ENCODE measurements around the gene TENM4.

TENM4 gene

DNA sequence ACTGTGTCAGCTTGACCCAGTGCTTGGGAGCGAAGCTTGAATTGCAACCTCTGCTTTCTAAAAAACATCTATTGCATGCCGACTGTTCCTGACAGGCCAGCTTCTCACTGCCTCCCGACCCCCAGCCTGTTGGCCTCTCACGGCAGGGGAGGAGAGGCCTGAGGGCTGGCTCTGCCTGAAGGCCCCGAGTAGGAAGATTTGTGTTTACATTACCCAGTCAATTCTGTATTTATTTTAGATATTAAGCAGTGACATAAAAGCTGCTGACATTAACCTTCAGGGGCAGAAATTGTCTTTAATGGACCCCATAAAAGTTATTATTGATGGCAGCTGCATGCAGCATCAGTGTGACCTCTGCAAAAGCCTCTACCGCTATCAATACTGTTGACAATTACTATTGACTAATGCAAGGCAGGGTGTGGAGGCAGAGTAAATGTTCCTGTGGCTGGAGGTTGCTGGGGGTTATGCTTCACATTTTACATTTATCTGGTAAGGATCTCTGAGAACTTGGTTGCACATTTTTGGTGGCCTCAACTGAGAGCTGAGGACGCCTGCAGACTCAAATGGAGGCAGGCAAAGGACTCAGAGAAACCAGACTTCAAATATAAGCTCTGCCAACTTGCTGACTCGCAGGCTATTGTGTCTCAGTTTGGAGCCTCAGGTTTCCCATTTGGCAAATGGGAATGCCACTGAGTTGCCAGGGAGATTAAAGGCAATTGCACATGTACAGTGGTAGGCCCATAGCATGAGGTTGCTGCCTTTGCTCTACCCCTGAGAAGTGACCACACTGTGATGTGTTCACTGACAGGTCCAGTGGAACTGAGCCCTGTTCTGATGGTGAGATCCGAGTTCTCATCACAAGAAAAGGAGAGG, 380.5 kb downstream of the TENM4 start:
- peak; percentile 72 for DNase-seq (ENCODE audit: low read depth, low spot score)

DNA sequence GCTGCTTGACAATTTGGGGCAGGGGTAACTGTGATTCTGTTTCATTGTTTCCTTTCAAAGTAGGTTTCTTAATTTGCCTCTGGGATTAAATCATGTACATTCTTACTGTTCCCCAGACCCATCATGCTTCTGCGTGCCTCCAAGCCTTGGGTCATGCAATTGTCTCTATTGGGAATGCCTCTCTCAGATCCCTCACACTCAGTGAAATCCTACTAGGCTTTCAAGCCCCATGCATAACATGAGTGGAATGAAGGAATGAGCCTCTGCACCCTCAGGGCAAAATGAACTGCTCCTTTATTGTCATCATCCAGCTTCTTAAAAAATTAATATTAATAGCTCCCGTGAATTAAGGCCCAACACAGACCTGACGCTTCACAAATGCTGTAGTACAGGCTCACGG, 381.7 kb downstream of the TENM4 start:
- no peak for DNase-seq (ENCODE audit: low read depth, low spot score)

DNA sequence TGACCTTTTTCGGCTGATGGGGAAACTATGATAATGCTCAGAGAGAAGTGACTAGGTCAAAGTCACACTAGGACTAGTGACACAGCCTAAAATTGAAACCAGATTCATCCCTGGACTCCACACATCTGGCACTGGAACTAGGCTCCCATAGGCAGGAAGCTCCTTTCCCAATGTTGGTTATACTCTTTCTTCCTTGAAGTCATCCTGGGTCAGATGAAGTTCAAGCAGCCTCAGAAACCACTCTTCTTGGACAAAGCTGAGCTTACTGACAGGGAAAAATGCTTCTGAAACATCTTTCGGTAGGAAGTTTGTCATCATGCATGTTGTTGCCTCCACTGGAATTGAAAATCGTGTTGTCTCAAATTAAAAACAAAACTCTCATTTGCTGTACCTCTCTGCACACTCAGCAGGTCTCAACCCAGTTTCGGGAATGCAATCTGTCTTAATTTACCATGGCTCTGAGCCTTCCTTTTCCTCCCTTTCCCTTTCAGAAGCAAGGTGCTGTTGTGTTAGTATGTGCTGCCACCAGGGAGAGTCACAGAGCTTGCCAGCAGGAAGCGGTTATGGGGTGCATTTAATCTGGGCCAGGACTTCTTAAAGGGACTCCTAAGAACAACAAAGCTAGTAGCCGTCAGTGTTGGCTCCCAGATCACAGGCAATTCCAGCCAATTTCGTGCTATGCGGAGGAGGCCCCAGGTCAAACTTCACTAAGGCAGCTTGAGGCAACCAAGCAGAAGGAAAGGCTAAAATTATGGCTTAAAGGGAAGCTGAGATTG, 384.8 kb downstream of the TENM4 start:
- no peak for DNase-seq (ENCODE audit: low read depth, low spot score)

DNA sequence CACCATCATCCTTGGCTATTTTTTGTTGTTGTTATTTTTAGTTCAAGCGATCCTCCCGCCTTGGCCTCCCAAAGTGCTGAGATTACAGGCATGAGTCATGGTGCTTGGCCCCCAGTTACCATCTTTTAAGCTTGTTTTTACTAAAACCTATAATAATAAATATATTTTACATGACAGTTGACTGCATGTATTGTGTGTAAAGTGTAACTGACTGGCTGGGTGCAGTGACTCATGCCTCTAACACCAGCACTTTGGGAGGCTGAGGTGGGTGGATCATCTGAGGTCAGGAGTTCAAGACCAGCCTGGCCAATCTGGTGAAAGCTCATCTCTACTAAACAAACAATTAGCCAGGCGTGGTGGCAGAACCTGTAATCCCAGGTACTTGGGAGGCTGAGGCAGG, 386.2 kb downstream of the TENM4 start:
- DNase-seq (ENCODE audit: low read depth, low spot score) = no peak

DNA sequence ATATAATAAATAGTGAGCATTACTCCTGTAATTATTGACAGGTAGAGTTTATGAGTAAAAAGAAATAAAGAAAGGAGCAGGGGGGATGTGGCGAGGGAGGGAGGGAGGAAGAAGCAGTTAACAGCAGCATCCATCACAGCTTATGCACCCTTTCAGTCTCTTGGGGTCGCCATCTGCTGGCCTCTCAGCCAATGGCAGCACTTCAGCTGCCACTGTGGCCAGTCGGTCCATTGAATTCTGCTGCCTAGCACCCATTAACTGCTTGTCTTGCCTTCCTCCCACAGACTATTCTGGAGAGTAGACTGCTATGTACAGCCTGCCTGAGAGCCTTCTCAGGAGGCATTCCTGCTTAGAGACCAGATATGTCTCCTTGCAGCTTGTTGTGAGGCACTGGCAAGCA, 388.3 kb downstream of the TENM4 start:
- no peak for DNase-seq (ENCODE audit: low read depth, low spot score)

DNA sequence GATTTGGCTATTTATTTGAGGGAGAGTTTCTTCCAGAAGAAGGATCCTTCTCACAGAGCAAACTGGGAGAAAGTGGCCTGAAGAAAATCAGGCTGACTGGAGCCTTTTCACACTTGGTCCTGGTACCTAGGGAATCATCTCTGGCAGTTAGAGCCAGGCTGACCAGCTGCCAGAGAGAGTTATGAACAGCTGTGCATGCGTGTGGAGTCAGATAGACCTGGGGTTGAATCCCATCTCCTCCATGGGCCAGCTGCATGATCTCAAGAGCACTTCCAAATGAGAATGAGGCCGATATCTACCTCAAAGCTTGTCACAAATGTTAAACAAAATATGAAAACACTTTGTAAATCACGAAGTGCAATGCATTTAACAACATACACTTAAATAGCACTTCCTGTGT, 390.0 kb downstream of the TENM4 start:
- no peak for DNase-seq (ENCODE audit: low read depth, low spot score)

DNA sequence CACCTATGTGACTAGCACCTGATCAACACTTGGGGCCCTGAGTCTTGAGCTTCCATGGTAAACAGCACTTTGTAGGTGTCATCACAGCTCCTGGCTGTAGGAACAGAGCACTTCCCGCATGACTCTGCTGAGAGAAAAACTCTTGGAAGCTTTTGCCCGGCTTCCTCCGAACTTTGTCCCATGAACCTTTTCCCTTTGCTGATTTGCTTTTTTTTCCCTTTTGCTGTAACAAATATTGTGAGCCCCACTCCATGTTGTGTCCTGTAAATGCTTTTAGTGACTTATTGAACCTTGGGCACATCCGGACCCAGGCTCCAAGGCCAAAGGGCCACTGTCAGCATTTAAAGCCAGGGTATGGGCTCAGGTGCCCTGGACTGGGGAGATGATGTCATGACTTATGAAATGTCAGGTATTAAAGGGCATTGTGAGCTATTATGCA, 391.1 kb downstream of the TENM4 start:
- DNase-seq (ENCODE audit: low read depth, low spot score) = no peak

DNA sequence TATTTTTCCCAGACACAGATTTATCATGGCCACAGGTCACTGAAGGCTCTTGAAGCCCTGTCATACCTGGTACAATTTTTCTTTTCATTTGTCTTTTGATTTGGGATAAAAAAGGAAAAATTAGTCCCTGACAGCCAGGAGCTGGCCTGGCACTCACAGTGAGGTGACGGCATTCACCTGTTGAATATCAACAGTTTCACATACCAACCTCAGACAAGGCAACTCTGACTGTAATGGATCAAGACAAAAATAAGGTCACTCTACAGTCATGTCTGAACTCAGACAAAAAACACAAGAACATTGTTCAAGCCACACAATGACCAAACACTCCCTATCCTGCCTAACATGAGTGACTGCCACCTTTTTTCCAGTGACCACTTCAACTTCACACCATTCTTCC, 392.9 kb downstream of the TENM4 start:
- no peak for DNase-seq (ENCODE audit: low read depth, low spot score)

DNA sequence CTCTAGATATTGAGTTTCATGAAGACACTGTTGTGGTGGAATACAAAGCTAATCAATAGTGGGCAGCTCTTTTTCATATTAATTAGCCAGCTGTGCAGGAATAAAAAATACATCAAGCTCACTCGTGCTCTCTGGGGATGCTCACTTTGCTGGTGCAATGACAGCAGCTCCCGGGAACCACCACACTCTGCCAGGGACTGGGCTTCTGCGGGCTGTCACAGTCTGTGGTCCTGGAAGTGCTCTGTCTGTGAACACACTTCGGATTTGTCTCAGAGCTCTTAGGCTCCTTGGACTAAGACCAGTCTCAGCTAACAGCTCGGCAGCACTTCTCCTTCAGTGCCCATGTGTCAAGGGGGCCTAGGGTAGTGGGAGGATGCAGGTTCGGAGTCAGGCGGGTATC, 393.5 kb downstream of the TENM4 start:
- DNase-seq (ENCODE audit: low read depth, low spot score) = no peak

DNA sequence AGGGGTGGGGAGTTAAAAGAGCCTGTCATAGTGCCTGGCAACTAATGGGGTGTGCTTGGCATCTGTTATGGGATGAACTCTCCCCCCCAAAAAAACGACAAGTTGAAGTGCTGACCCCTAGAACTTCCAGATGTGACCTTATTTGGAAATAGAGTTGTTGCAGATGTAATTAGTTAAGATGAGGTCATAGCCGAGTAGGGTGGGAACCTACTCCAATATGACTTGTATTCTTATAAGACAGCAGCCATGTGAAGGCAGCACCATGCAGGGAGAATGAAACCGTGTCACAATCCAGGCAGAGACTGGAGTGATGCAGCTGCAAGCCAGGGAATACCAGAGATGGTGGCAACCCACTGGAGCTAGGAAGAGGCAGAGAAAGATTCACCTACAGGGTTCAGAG, 394.5 kb downstream of the TENM4 start:
- no peak for DNase-seq (ENCODE audit: low read depth, low spot score)

DNA sequence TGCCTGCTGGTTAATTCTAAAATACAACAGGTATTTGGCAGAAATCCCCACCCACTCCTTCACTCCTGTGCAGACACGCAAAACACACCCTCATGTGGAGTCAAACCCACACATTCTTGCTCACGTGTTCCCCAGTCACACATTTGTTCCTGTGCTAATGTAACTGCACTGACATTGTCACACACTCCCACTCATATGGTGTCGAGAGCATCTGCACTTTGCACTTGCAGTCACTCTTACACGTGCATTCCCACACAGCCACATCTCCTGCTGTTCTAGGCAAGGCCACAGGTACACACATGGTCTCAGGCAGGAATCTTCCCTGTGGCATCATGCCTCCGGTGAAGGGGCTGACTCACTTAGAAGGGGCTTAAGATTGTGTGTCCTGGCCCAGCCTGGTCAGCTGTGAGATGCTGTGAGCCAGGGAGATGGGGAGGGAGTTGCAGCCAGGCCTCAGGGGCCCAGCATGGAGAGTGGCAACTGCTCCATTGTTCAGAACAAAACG, 395.0 kb downstream of the TENM4 start:
- DNase-seq (ENCODE audit: low read depth, low spot score) = peak; percentile 51

DNA sequence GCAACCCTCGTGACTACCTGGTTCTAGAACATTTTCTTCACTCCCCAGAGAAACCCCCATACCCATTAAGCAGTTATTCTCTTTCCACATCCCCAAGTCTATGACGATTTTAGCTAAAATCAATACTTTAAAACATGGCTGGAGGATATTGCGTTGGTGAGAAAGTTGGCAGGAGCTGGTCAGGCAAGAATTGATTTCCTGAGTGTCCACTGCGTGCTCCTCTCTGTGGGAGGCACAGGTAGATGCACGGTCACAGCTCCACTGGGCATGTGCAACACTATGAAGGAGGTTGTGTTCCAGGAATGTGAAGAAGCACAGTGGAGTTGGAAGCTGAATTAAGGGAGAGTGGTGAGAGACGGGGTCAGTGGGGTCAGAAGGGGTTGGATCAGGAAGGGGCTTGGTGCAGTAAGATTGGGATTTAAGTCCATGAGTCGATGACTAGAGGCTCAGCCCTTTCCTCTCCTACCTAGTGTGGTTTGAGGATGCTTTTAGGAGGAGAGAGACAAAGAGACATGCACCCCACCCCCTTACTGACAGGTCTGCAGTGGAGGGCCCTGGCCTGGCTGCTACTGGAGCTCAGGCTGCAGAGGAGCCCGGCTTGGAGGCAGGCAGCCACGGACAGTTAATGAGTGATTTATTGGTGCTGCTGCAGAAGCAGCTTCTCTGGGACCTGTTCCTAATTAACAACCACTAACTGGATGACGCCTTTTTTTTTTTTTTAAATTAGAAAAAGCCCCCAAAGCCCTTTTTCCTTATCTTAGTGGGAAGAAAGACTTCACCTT, 395.6 kb downstream of the TENM4 start:
- peak; percentile 44 for DNase-seq (ENCODE audit: low read depth, low spot score)

DNA sequence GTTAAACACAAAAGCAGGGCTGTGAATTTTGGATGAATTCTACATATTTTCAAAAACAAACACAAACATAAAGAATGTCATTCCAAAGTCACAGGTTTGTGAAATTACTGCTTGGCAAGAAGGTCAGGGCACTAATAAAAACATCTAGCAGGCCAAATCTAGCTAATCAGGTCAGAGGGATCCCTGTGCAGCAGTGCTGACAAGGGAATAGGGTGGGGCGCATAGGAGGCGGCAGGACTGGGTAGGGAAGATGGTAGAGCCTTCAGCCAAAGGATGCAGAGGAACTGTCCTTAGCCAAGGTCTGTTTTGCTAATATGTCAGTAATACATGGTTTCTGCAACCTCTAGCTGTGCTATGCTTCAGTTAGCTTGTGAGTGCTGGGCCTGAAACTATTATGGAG, 396.6 kb downstream of the TENM4 start:
- DNase-seq (ENCODE audit: low read depth, low spot score) = no peak

DNA sequence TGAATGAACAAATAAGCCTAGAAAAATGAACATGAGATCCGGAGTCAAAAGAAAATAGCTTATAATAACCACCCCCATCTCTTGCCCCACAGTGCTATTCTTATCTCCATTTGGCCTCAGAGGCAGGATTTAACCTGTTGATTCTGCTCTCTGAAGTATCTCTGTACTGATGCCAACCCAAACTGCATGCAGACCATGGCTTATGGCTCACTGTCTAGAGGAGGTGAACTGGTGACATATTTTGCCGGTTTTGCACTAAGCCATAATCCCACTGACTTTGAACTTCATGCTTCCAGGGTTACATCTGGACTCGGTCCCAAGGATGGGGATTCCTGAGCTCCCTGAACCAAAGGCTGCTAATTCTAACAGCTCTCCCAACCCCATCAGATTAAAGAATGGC, 397.1 kb downstream of the TENM4 start:
- no peak for DNase-seq (ENCODE audit: low read depth, low spot score)

DNA sequence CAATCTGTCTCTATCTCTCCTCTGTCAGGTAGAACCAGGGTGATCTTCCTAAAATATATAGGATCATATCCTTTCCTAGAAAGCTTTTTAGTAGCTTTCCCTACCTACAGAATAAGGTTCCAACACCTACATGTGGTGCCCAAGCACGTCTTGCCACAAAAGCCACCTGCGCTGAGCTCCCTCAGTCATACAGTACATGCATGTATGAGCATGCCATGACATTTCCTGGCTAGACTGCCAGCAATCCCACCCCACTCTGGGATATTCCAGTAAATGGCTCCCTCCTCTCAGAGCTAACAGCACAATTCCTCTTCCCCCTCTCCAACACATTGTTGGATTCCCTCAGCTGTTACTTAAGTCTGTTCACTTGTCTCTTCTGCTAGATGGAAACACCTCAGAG, 398.0 kb downstream of the TENM4 start:
- no peak for DNase-seq (ENCODE audit: low read depth, low spot score)

DNA sequence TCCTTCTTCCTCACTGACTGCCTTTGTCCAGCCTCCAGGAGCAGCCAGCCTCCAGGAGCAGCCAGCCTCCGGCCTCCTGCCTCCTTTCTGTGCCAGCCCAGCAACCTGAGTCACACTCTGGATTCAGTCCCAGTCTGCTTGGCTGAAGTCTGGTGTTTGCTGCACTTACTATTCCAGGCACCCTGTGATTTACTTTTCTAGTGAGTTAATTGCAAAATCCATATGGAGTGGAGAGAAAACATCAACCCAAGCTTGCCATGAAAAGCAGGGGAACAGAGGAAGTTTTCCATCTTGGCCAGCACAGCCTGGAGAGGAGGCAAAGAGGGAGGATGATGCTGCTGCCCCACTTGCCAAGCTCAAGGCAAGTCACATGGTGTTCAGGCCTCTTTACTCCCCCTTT, 400.5 kb downstream of the TENM4 start:
- DNase-seq (ENCODE audit: low read depth, low spot score) = no peak

DNA sequence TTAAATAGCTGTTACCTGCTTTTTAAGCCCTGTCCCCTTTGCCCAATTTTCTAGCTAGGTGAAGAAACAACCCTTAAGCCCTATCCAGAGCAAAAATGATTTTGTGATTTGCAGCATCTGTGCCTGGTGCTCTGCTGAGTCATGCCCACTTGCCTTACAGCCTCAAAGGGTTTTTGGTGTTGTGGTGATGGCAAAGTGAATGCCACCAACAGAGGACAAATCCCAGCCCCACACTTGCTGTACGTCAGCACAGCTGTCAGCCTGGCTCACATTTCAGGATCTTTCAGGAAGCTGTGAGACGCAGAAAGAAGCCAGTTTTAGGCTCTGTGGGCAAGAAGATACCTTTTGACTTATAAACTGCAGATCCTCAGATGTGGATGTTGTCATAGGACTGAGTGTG, 401.7 kb downstream of the TENM4 start:
- DNase-seq (ENCODE audit: low read depth, low spot score) = no peak

DNA sequence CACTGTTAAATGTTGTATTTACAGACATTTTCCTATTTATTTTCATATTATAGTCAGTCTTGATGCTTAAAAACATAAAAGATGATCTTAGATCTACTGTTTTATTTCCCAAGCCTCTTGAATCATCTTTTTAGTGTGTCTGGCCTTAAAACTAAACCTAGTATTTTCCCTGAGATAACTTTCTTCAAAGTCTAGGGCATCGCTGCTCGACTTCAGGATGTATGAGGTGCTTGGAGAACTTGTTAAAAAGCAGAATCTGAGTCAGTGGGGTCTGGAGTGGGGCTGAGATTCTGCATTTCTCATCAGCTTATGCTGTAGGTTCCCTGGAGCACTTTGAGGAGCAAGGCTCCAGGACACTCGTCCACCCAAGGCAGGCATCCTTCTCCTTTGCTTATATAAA, 404.9 kb downstream of the TENM4 start:
- DNase-seq (ENCODE audit: low read depth, low spot score) = no peak

DNA sequence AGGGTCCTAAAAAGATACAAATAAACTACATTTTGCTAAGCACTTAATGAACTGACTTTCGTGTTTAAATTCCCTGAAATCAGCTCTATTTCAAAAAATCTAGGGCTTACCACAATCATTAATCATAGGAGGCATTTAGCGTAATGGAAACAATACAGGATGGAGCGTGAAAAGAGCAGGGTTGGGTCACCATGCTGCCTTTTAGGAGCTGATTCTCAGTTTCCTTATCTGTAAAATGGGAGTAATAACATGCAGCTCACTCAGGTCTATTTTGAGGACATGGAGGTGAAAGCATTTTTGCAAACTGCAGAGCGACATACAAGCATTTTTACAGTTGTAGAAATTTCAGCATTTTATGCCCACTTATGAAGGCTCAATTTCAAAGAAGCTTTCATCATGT, 407.0 kb downstream of the TENM4 start:
- DNase-seq (ENCODE audit: low read depth, low spot score) = no peak

DNA sequence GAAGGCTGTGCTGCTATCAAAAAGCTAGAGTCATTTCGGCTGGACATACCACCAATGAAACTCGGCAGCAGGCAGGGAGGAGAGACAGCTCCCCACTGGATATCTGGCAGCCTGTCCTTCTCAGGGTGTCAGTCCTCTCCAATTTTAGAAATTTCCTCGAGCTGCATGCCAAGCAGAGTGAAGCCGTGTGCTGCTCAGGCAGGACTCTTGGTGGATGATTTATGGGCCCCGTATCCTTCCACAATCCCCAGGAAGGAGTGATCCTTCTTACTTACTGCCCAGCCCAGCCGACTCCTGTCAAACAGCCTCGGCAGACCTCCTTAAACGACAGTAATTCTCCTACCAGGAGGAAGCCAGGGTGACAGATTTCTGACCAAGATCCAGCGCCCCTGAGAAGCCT, 410.4 kb downstream of the TENM4 start:
- DNase-seq (ENCODE audit: low read depth, low spot score) = no peak

DNA sequence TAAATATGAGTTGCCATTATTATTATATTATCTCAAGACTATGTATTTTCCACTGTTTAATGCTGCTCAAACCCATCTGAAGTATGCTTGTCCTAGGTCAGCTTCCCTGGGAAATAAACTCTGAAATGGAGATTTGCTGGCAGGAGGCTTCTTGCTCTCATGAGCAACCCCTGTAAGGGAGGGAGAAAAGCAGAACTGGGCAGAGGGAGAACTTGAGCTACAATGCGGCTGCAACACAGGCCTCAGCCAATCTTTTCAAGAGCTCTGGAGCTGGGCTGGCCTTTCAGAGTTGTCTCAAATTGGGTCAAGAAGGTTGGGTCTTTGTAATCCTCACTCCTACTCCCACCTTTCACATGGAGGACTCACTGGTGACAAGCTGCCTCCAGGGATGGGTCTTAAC, 412.6 kb downstream of the TENM4 start:
- no peak for DNase-seq (ENCODE audit: low read depth, low spot score)

DNA sequence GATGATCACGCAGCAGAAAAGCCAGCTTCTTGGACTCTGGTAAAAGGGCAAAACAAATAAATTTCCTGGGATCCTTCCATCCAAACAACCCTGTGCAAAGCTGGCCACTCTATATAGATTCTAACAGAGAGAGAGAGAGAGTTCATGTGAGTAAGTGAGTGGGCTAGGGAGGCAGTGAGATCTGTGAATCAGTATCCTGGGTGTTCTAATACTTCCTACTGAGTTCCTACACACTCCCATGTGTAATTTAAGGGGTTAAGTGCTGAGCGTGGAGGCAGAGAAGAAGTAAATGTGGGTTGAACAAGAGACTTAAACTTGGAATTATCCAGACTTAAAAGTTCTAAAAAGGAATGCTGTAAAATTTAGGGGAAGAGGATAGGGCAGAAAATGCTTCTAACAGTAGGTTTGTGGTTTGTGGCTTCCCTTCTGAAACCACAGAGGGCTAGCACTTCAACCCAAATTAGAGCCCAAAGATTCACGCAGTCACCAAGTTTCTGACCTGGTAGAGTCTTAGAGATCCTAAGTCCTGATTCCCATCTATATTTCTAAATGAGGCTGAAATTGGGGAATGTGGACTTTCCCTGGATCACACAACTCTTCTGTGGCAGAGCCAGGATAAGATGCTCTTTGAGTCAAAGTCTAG, 413.9 kb downstream of the TENM4 start:
- DNase-seq (ENCODE audit: low read depth, low spot score) = no peak
